Ureter (tissue), 1 donor: Measurements from ENCODE around the gene CSTPP1. TPM values are rescaled to one million over a fixed set of nuclear protein-coding genes. Genes with fewer than 3 reads are reported as not detected.
"Not testable (repeated sequence)": the region's sequence is repeated elsewhere in the genome, so short reads cannot be mapped to it uniquely, and the experiment has no call there.

Source experiments
- DNase-seq: peaks from one replicate; pipeline ENCODE4 v3.0.0-alpha.2; 2020; ENCODE audit warnings: low spot score
- total RNA-seq: library from RNA; stranded (reverse); gene quantifications from one replicate; pipeline ENCODE4 v1.2.4, GENCODE V29; 2023
- donor health status: DM: yes; HTN: yes; CAD: no.

The CSTPP1 gene
- total RNA-seq, 1 donor from 2014 or later: 43.0 TPM

GRCh38 chr11:47208008-47208552 is 271.5 kb downstream of the CSTPP1 start:
- DNase-seq: not testable (repeated sequence)

GRCh38 chr11:47208628-47209027 is 272.1 kb downstream of the CSTPP1 start:
- DNase-seq: no peak

Other genes starting within 250 kb of the CSTPP1 start
- gene ARHGAP1, start 236.1 kb upstream of the CSTPP1 start, total RNA-seq: 175 TPM
- 10.7 TPM for gene ZNF408, start 235.7 kb upstream of the CSTPP1 start, total RNA-seq
- gene F2, start 217.5 kb upstream of the CSTPP1 start, total RNA-seq: not detected
- gene CKAP5, start 90.5 kb upstream of the CSTPP1 start, total RNA-seq: 86.4 TPM
- 8.6 TPM for gene LRP4, start 18.2 kb upstream of the CSTPP1 start, total RNA-seq
- 105 TPM for gene ARFGAP2, start 240.1 kb downstream of the CSTPP1 start, total RNA-seq
- 29.0 TPM for gene PACSIN3, start 249.7 kb downstream of the CSTPP1 start, total RNA-seq